GM19397 (cell line): Measurements from ENCODE around the gene LYRM4.

Source experiments
- ATAC-seq: cut with Tn5 transposase; IDR thresholded peaks from one replicate; pipeline ENCODE4 v1.9.1; 2021; ENCODE audit warnings: mild to moderate bottlenecking, moderate library complexity; ENCODE audit not compliant: unreplicated experiment

LYRM4 gene

GRCh38 chr6:5247201-5247600, 13.5 kb downstream of the LYRM4 start:
- ATAC-seq: no peak

GRCh38 chr6:5246141-5247097, 14.3 kb downstream of the LYRM4 start:
- no peak for ATAC-seq

- no peak for ATAC-seq
These were observed 17.7 kb downstream of the LYRM4 start for GRCh38 chr6:5243069-5243468.

- no peak for ATAC-seq
These were observed 19.5 kb downstream of the LYRM4 start for GRCh38 chr6:5241252-5241651.

- no peak for ATAC-seq
These were observed 22.4 kb downstream of the LYRM4 start for GRCh38 chr6:5238336-5238735.

- no peak for ATAC-seq
These were observed 22.9 kb downstream of the LYRM4 start for GRCh38 chr6:5237805-5238204.

GRCh38 chr6:5235830-5236229, 24.9 kb downstream of the LYRM4 start:
- no peak for ATAC-seq

GRCh38 chr6:5234874-5235273, 25.9 kb downstream of the LYRM4 start:
- ATAC-seq: no peak

GRCh38 chr6:5231289-5231688, 29.5 kb downstream of the LYRM4 start:
- no peak for ATAC-seq

GRCh38 chr6:5230081-5230480, 30.7 kb downstream of the LYRM4 start:
- no peak for ATAC-seq

GRCh38 chr6:5229356-5229755, 31.4 kb downstream of the LYRM4 start:
- no peak for ATAC-seq

- ATAC-seq: no peak
These were observed 37.4 kb downstream of the LYRM4 start for GRCh38 chr6:5223309-5223708.

GRCh38 chr6:5220443-5220842, 40.3 kb downstream of the LYRM4 start:
- ATAC-seq: no peak

GRCh38 chr6:5219011-5219691, 41.6 kb downstream of the LYRM4 start:
- no peak for ATAC-seq

- no peak for ATAC-seq
These were observed 43.4 kb downstream of the LYRM4 start for GRCh38 chr6:5217356-5217755.

GRCh38 chr6:5215799-5216198, 45.0 kb downstream of the LYRM4 start:
- ATAC-seq: no peak

GRCh38 chr6:5215159-5215558, 45.6 kb downstream of the LYRM4 start:
- no peak for ATAC-seq

GRCh38 chr6:5214570-5215052, 46.1 kb downstream of the LYRM4 start:
- no peak for ATAC-seq

- ATAC-seq: no peak
These were observed 46.9 kb downstream of the LYRM4 start for GRCh38 chr6:5213836-5214235.

GRCh38 chr6:5211492-5211891, 49.3 kb downstream of the LYRM4 start:
- no peak for ATAC-seq

GRCh38 chr6:5208471-5208971, 52.2 kb downstream of the LYRM4 start:
- no peak for ATAC-seq

GRCh38 chr6:5208057-5208456, 52.7 kb downstream of the LYRM4 start:
- ATAC-seq: no peak
